SK-N-MC (cell line): Measurements from ENCODE around the gene NDUFAF8.

Experiments
- DNase-seq: peaks from one replicate; pipeline ENCODE4 v3.0.0-alpha.2; 2011; ENCODE audit warnings: low read depth, low spot score
- H3K27ac ChIP-seq: fragments of 200-600 bp; sonication (generic); 2 replicates; pipeline ENCODE4 v1.5.1; 2016; ENCODE audit warnings: mixed run types
- H3K36me3 ChIP-seq: fragments of 200-600 bp; sonication (generic); 2 replicates; pipeline ENCODE4 v1.6.1; 2017; ENCODE audit warnings: antibody characterized with exemption, low read length, mixed read lengths; ENCODE audit not compliant: insufficient read depth
- H3K4me3 ChIP-seq: fragments of 200-600 bp; sonication (generic); 2 replicates; pipeline ENCODE4 v1.5.1; 2016
- H3K9ac ChIP-seq: fragments of 200-600 bp; sonication (generic); 2 replicates; pipeline ENCODE4 v1.8.0; 2017; ENCODE audit warnings: mixed run types, mixed read lengths; ENCODE audit not compliant: insufficient read length
- H3K9me3 ChIP-seq: fragments of 200-600 bp; sonication (generic); 2 replicates; pipeline ENCODE4 v1.6.1; 2017; ENCODE audit warnings: low read depth, mild to moderate bottlenecking, antibody characterized with exemption, low read length, moderate library complexity, mixed read lengths
- EZH2 ChIP-seq: fragments of 200-600 bp; sonication (generic); IDR thresholded peaks from one replicate; pipeline ENCODE4 v1.6.1; 2017; ENCODE audit warnings: antibody characterized with exemption
- FOXP2 ChIP-seq: optimal IDR thresholded peaks from 2 replicates; pipeline ENCODE3; 2011; ENCODE audit warnings: mild to moderate bottlenecking, moderate library complexity; ENCODE audit not compliant: insufficient read depth; ENCODE audit errors: extremely low read length, control extremely low read depth
- POLR2AphosphoS5 ChIP-seq: IDR thresholded peaks from 2 replicates; pipeline ENCODE4 v1.6.1; 2012; ENCODE audit warnings: mild to moderate bottlenecking, low read depth, low read length, borderline replicate concordance

NDUFAF8 gene

GRCh38 chr17:81250286-81251093 lies 11.4 kb downstream of the NDUFAF8 start:
- no peak for TF ChIP-seq EZH2
- no peak for TF ChIP-seq FOXP2
- no peak for TF ChIP-seq POLR2AphosphoS5
- H3K27ac ChIP-seq = no peak overlapping the region
- DNase-seq = no peak

GRCh38 chr17:81251094-81251708 lies 12.1 kb downstream of the NDUFAF8 start:
- Histone ChIP-seq H3K9ac (no peak overlapping the region), H3K4me3 (peak overlapping the region; percentile 45), H3K9me3 (no peaks in the 10 kb centered on the region), H3K27ac (no peak overlapping the region), H3K36me3 (no peaks in the 10 kb centered on the region)
- DNase-seq = no peak
- TF ChIP-seq EZH2 (no peak), FOXP2 (no peak), POLR2AphosphoS5 (no peak)

More at GRCh38 chr17:81250286-81251093, 11.4 kb downstream of the NDUFAF8 start:
- H3K36me3 ChIP-seq = no peaks in the 10 kb centered on the region
- no peaks in the 10 kb centered on the region for H3K9me3 ChIP-seq
- H3K4me3 ChIP-seq = no peak overlapping the region
- H3K9ac ChIP-seq = no peak overlapping the region

- no peak for DNase-seq
- H3K4me3 ChIP-seq = peak overlapping the region; percentile 45
- no peaks in the 10 kb centered on the region for H3K9me3 ChIP-seq
- H3K9ac ChIP-seq = no peak overlapping the region
- H3K36me3 ChIP-seq = no peaks in the 10 kb centered on the region
- TF ChIP-seq FOXP2 (no peak), POLR2AphosphoS5 (no peak; the same call in 1 of the 2 replicates), EZH2 (no peak)
- 0 out of 2 replicates have a peak overlapping the region, but pooled peaks have one; percentile 45 for H3K27ac ChIP-seq
Observed at GRCh38 chr17:81251709-81252301, 12.7 kb downstream of the NDUFAF8 start.

GRCh38 chr17:81252326-81252986 lies 13.3 kb downstream of the NDUFAF8 start:
- Histone ChIP-seq H3K9me3 (no peaks in the 10 kb centered on the region), H3K27ac (0 out of 2 replicates have a peak overlapping the region, but pooled peaks have one; percentile 45), H3K36me3 (no peaks in the 10 kb centered on the region), H3K4me3 (no peak overlapping the region), H3K9ac (no peak overlapping the region)
- TF ChIP-seq FOXP2 (no peak), EZH2 (no peak), POLR2AphosphoS5 (no peak)
- DNase-seq = no peak

GRCh38 chr17:81252987-81253329 lies 13.8 kb downstream of the NDUFAF8 start:
- DNase-seq = no peak
- Histone ChIP-seq H3K36me3 (no peaks in the 10 kb centered on the region), H3K4me3 (no peak overlapping the region), H3K9me3 (no peaks in the 10 kb centered on the region), H3K9ac (no peak overlapping the region), H3K27ac (no peak overlapping the region)
- TF ChIP-seq FOXP2 (no peak), EZH2 (no peak), POLR2AphosphoS5 (no peak)

GRCh38 chr17:81253358-81254131 lies 14.4 kb downstream of the NDUFAF8 start:
- no peak for DNase-seq
- Histone ChIP-seq H3K4me3 (no peak overlapping the region), H3K36me3 (no peaks in the 10 kb centered on the region), H3K9me3 (no peaks in the 10 kb centered on the region), H3K27ac (no peak overlapping the region), H3K9ac (no peak overlapping the region)
- TF ChIP-seq FOXP2 (no peak), EZH2 (no peak), POLR2AphosphoS5 (no peak)

- H3K36me3 ChIP-seq = no peaks in the 10 kb centered on the region
- H3K27ac ChIP-seq = peak overlapping the region; percentile 78
- no peaks in the 10 kb centered on the region for H3K9me3 ChIP-seq
- no peak for TF ChIP-seq POLR2AphosphoS5
- TF ChIP-seq FOXP2 = peak; percentile 80
- no peak overlapping the region for H3K9ac ChIP-seq
- peak overlapping the region; percentile 74 for H3K4me3 ChIP-seq
- DNase-seq = no peak
Observed at GRCh38 chr17:81254955-81255717, 16.0 kb downstream of the NDUFAF8 start.
